SU-DHL-6 (cell line): ENCODE measurements around the gene CHMP1A.

Experiments
- EZH2phosphoT487 ChIP-seq: fragments of 200-600 bp; sonication (generic), shearing (Covaris generic); conservative IDR thresholded peaks from 2 replicates; pipeline ENCODE4 v1.6.1; 2018; ENCODE audit warnings: mild to moderate bottlenecking, antibody characterized with exemption, low read length, moderate library complexity, mixed read lengths
- TF ChIP-seq, protein P1 (sequence below): fragments of 200-600 bp; sonication (generic); IDR thresholded peaks from one replicate; pipeline ENCODE4 v1.5.1; 2017; ENCODE audit warnings: antibody characterized with exemption, mild to moderate bottlenecking, low read length, moderate library complexity; ENCODE audit not compliant: insufficient read depth, poor library complexity, severe bottlenecking

GRCh38 chr16:89618109-89618998 is 39.2 kb downstream of the CHMP1A start:
- TF ChIP-seq, protein P1, sequence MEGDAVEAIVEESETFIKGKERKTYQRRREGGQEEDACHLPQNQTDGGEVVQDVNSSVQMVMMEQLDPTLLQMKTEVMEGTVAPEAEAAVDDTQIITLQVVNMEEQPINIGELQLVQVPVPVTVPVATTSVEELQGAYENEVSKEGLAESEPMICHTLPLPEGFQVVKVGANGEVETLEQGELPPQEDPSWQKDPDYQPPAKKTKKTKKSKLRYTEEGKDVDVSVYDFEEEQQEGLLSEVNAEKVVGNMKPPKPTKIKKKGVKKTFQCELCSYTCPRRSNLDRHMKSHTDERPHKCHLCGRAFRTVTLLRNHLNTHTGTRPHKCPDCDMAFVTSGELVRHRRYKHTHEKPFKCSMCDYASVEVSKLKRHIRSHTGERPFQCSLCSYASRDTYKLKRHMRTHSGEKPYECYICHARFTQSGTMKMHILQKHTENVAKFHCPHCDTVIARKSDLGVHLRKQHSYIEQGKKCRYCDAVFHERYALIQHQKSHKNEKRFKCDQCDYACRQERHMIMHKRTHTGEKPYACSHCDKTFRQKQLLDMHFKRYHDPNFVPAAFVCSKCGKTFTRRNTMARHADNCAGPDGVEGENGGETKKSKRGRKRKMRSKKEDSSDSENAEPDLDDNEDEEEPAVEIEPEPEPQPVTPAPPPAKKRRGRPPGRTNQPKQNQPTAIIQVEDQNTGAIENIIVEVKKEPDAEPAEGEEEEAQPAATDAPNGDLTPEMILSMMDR: no peak
- no peak for TF ChIP-seq EZH2phosphoT487
